ENCODE data around the gene FAM193A.

DNA sequence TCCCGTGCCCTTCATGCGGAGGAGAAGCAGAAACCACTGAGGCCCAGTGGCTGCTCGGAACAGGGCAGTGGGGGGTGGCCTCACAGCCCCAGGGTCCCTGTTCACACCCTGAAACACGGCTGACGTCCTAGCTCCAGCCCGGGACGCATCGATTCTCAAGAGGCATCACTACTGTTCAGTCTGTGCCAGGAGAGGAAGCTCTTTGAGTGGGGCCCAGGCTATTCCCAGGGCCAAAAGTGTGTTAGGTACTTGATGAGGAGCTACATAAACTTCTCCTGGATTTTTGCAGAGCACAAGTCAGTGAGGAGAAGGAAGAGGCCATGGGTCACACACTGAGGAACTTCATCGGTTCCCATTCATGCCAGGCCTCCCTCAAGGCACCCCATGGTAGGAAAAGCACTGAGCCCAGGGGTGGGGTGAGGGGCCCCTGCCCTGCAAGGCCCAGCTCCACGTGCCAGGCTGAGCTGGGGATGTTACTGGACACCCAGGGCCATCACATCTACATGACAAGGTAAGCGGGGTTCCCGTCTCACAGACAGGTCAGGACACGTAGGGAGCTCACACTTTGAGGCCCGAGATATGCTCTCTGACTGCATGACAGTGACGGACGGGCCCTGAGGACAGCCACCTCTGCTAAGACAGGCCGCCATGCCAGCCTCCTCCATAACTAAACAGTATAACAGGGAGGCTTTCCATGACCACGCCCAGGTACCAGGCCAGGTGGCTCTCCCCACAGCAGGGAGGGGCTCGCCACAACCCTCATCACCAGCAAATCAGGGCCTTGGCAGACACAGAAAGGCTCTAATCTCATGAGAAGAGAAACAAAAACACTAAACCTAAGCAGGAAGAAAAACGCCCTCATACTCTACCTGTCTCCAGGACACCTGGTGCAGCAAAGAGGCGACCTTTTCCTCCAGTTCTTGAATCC is 207.3 kb downstream of the FAM193A start:
- no peak for TF ChIP-seq EZH2 (IDR thresholded peaks at IDR 0.05; ENCODE audit: insufficient read depth, low read length)
- TF ChIP-seq, protein P1, sequence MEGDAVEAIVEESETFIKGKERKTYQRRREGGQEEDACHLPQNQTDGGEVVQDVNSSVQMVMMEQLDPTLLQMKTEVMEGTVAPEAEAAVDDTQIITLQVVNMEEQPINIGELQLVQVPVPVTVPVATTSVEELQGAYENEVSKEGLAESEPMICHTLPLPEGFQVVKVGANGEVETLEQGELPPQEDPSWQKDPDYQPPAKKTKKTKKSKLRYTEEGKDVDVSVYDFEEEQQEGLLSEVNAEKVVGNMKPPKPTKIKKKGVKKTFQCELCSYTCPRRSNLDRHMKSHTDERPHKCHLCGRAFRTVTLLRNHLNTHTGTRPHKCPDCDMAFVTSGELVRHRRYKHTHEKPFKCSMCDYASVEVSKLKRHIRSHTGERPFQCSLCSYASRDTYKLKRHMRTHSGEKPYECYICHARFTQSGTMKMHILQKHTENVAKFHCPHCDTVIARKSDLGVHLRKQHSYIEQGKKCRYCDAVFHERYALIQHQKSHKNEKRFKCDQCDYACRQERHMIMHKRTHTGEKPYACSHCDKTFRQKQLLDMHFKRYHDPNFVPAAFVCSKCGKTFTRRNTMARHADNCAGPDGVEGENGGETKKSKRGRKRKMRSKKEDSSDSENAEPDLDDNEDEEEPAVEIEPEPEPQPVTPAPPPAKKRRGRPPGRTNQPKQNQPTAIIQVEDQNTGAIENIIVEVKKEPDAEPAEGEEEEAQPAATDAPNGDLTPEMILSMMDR (IDR thresholded peaks at IDR 0.05; ENCODE audit: insufficient read depth, low read depth, low read length): no peak
